MM.1S (cell line): ENCODE measurements around the gene PARD3.

Experiments used
- EZH2 ChIP-seq: fragments of 300-600 bp; sonication (generic); optimal IDR thresholded peaks from 2 replicates; pipeline ENCODE3; 2017; ENCODE audit warnings: low read depth, mild to moderate bottlenecking, antibody characterized with exemption, low read length, mixed read lengths
- EZH2phosphoT487 ChIP-seq: fragments of 300-600 bp; sonication (generic); IDR thresholded peaks from 2 replicates; pipeline ENCODE4 v1.6.1; 2018; ENCODE audit warnings: antibody characterized with exemption, low read length
- TF ChIP-seq, protein P1 (sequence below): fragments of 300-600 bp; sonication (generic); IDR thresholded peaks from 2 replicates; pipeline ENCODE4 v1.5.1; 2016; ENCODE audit warnings: antibody characterized with exemption, low read length, mixed read lengths

DNA sequence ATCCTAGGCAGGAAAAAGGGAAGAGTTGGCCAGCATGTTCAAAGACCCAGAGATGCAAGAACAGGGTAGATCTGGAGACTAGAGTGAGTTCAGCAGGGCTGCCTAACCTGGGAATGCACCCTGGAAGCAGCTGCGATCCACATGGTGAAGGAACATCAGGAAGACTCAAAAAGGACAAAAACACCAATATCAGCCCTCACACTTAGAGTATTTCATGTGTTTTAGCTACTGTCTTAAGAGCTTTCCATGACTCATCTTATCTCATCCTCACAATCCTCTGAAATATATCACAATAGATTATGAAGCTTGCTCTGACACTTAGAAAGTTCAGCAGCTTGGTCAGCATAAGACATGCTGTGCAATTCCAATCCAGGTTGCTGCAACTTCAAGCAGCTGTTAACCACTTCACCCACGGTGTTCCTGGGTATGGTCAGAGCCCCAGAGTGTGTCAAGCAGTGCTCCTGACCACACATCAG lies 380.9 kb downstream of the PARD3 start:
- TF ChIP-seq, protein P1, sequence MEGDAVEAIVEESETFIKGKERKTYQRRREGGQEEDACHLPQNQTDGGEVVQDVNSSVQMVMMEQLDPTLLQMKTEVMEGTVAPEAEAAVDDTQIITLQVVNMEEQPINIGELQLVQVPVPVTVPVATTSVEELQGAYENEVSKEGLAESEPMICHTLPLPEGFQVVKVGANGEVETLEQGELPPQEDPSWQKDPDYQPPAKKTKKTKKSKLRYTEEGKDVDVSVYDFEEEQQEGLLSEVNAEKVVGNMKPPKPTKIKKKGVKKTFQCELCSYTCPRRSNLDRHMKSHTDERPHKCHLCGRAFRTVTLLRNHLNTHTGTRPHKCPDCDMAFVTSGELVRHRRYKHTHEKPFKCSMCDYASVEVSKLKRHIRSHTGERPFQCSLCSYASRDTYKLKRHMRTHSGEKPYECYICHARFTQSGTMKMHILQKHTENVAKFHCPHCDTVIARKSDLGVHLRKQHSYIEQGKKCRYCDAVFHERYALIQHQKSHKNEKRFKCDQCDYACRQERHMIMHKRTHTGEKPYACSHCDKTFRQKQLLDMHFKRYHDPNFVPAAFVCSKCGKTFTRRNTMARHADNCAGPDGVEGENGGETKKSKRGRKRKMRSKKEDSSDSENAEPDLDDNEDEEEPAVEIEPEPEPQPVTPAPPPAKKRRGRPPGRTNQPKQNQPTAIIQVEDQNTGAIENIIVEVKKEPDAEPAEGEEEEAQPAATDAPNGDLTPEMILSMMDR, result no peak
- no peak for TF ChIP-seq EZH2
- TF ChIP-seq EZH2phosphoT487, result no peak
